VCaP (cell line): ENCODE data around the gene HIVEP3.
A peak's percentile ranks its signal among the peaks of the same experiment; 100 is the strongest.

ENCODE experiments used
- H3K27ac ChIP-seq: fragments of 450-650 bp; 2 replicates; pipeline ENCODE4 v1.5.1; 2017
- CTCF ChIP-seq: fragments of 450-650 bp; conservative IDR thresholded peaks from 2 replicates; pipeline ENCODE4 v1.5.1; 2017; ENCODE audit warnings: mild to moderate bottlenecking, moderate library complexity

The HIVEP3 gene

GRCh38 chr1:41479000-41479807, 439.5 kb downstream of the HIVEP3 start:
- no peak overlapping the region for H3K27ac ChIP-seq
- no peak for TF ChIP-seq CTCF

GRCh38 chr1:41478118-41478748, 440.5 kb downstream of the HIVEP3 start:
- H3K27ac ChIP-seq, result no peak overlapping the region

DNA sequence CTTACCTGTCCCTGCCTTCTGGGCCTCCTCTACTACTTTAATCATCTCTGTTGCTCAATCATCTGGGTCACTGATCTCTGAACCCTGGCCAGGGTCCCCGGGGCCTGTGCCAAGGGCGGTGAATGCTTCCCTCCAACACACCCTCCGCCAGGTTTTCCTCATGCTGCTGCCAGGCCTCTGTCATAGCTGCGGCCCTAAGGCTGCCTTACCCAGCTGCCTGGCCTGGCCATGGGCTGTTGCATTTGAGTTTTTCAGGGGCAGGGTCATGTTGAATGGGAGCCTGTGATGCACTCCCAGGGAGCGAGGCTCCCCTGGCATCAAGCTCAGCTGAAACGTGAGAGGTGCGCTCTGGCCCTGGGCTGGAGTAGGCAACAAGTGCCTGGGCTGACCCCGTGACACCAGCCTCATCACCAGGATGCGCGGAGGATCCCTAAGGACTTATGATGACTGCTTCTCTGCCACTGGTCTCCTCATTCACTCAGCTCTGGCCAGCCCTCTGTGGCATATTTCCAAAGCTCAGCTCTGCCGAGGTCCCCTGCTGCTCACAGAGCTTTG, 441.8 kb downstream of the HIVEP3 start:
- no peak overlapping the region for H3K27ac ChIP-seq
- TF ChIP-seq CTCF, result no peak

More at GRCh38 chr1:41478118-41478748, 440.5 kb downstream of the HIVEP3 start:
- no peak for TF ChIP-seq CTCF

- 0 out of 2 replicates have a peak, but pooled peaks have one; percentile 21 for TF ChIP-seq CTCF
- H3K27ac ChIP-seq, result no peak overlapping the region
Observed at GRCh38 chr1:41475859-41476567, 442.7 kb downstream of the HIVEP3 start.

DNA sequence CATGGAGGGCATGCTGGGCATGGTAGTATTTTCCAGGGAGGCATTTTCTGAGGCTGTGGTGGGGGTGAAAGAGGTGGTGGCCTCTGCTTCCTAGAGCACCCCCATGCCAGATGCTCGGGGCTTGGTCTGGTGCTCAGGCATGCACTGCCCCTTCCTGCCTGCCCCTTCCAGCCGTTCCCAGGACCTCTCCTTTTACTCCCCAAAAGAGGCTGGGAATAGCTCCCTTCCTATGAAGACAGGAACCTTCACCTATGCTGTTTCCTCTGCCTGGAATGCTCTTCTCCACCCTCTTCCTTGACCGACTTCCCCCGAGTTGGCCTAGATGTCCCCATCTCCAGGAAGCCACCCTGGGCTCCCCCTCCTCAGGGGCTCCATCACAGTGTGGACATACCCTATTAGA, 443.4 kb downstream of the HIVEP3 start:
- H3K27ac ChIP-seq, result no peak overlapping the region
- no peak for TF ChIP-seq CTCF

GRCh38 chr1:41474490-41475271, 444.0 kb downstream of the HIVEP3 start:
- TF ChIP-seq CTCF, result no peak
- H3K27ac ChIP-seq, result no peak overlapping the region
